GM23248 (cell line): ENCODE measurements around the gene IL21R.

Experiments used
- EZH2 ChIP-seq: fragments of 200-600 bp; sonication (generic); IDR thresholded peaks from 2 replicates; pipeline ENCODE4 v1.6.1; 2018; ENCODE audit warnings: antibody characterized with exemption, mild to moderate bottlenecking; ENCODE audit not compliant: insufficient read depth, poor library complexity, severe bottlenecking
- EZH2phosphoT487 ChIP-seq: fragments of 200-600 bp; sonication (generic); IDR thresholded peaks from 2 replicates; pipeline ENCODE4 v1.6.1; 2018; ENCODE audit warnings: antibody characterized with exemption, moderate library complexity, mild to moderate bottlenecking, low read depth; ENCODE audit not compliant: insufficient read depth

GRCh38 chr16:27374804-27375425 lies 27.1 kb upstream of the IL21R start:
- no peak for TF ChIP-seq EZH2phosphoT487
- no peak for TF ChIP-seq EZH2
